Osteoblast (primary cell): Measurements from ENCODE around the gene DLG5. TPM values are rescaled to one million over a fixed set of nuclear protein-coding genes. Genes with fewer than 3 reads are reported as not detected.

Experiments used
- DNase-seq: peaks from one replicate; pipeline ENCODE4 v3.0.0; 2011; ENCODE audit warnings: low spot score, mixed read lengths; ENCODE audit not compliant: insufficient read length; ENCODE audit errors: missing footprints
- H2AFZ ChIP-seq: 2 replicates; pipeline ENCODE4 v1.6.0; 2011; ENCODE audit warnings: mild to moderate bottlenecking, low read length
- H3K27ac ChIP-seq: 2 replicates; pipeline ENCODE4 v1.5.1; 2011; ENCODE audit warnings: mild to moderate bottlenecking, low read depth, low read length, moderate library complexity
- H3K27me3 ChIP-seq: 2 replicates; pipeline ENCODE4 v1.6.0; 2012; ENCODE audit warnings: mild to moderate bottlenecking, control low read depth, inconsistent platforms, low read length, moderate library complexity; ENCODE audit not compliant: insufficient read depth
- H3K36me3 ChIP-seq: 2 replicates; pipeline ENCODE4 v1.5.1; 2011; ENCODE audit warnings: mild to moderate bottlenecking, low read length, control low read depth, moderate library complexity; ENCODE audit not compliant: insufficient read depth
- H3K4me1 ChIP-seq: 2 replicates; pipeline ENCODE4 v1.5.1; 2011; ENCODE audit warnings: mild to moderate bottlenecking, low read length, control low read depth, moderate library complexity; ENCODE audit not compliant: insufficient read depth
- H3K4me2 ChIP-seq: 2 replicates; pipeline ENCODE4 v1.6.0; 2011; ENCODE audit warnings: mild to moderate bottlenecking, low read length; ENCODE audit not compliant: insufficient read depth
- H3K4me3 ChIP-seq: fragments of 200-600 bp; sonication (generic); 3 replicates; pipeline ENCODE4 v1.5.1; 2012; ENCODE audit warnings: mild to moderate bottlenecking, low read length, inconsistent platforms; ENCODE audit not compliant: insufficient read depth
- H3K79me2 ChIP-seq: 2 replicates; pipeline ENCODE4 v1.6.0; 2012; ENCODE audit warnings: mild to moderate bottlenecking, low read length, control low read depth, inconsistent platforms; ENCODE audit not compliant: insufficient read depth
- H3K9me3 ChIP-seq: 2 replicates; pipeline ENCODE4 v1.5.1; 2011; ENCODE audit warnings: low read depth, low read length, control low read depth
- H4K20me1 ChIP-seq: 2 replicates; pipeline ENCODE4 v1.6.0; 2012; ENCODE audit warnings: mild to moderate bottlenecking, low read length, control low read depth; ENCODE audit not compliant: insufficient read depth
- total RNA-seq: library from RNA; depleted of rRNA; stranded (reverse); fragments of >200 nt; gene quantifications from 2 replicates; pipeline ENCODE4 v1.2.3, GENCODE V29; 2012
- TF ChIP-seq, protein P1 (sequence below): IDR thresholded peaks from 2 replicates; pipeline ENCODE4 v1.5.1; 2011; ENCODE audit warnings: mild to moderate bottlenecking, low read depth, low read length, moderate library complexity; ENCODE audit errors: extremely low read depth

The DLG5 gene
- total RNA-seq, 1 donor = 51.4 TPM

DNA sequence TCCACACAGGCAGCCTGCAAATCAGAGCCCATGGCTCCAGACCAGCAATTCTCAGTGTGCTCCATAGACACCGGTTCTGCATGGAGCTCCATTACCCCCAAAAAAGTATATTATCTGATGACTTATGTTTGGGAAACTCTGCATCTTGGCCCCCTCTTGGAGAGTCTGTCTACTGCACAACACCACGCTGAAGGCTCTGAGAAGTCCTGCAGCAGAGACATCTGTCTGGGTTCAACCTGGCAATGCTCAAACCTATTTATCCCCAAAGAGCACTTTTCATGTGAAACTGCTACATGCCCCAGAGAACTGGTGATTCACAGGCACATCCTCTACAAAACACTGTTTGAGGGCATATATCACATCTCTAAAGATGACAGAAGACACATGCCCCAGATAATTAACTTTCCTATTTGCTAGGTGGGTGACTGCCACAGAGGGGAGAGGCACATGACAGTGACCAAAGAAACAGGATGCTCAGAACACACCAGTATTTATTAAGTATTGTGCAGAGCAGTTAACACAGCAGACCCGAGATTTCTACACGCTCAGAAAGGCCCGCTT lies 83.8 kb downstream of the DLG5 start:
- Histone ChIP-seq H3K4me1 (peaks cover 26% of the 10 kb centered on the region), H3K36me3 (peaks cover 28% of the 10 kb centered on the region), H3K27ac (no peak overlapping the region), H3K27me3 (no peaks in the 10 kb centered on the region), H4K20me1 (peaks cover 6% of the 10 kb centered on the region), H3K79me2 (peaks cover 3% of the 10 kb centered on the region), H3K9me3 (no peaks in the 10 kb centered on the region), H3K4me2 (no peak overlapping the region), H2AFZ (no peak overlapping the region), H3K4me3 (no peak overlapping the region)
- DNase-seq = no peak
- TF ChIP-seq, protein P1, sequence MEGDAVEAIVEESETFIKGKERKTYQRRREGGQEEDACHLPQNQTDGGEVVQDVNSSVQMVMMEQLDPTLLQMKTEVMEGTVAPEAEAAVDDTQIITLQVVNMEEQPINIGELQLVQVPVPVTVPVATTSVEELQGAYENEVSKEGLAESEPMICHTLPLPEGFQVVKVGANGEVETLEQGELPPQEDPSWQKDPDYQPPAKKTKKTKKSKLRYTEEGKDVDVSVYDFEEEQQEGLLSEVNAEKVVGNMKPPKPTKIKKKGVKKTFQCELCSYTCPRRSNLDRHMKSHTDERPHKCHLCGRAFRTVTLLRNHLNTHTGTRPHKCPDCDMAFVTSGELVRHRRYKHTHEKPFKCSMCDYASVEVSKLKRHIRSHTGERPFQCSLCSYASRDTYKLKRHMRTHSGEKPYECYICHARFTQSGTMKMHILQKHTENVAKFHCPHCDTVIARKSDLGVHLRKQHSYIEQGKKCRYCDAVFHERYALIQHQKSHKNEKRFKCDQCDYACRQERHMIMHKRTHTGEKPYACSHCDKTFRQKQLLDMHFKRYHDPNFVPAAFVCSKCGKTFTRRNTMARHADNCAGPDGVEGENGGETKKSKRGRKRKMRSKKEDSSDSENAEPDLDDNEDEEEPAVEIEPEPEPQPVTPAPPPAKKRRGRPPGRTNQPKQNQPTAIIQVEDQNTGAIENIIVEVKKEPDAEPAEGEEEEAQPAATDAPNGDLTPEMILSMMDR = no peak

DNA sequence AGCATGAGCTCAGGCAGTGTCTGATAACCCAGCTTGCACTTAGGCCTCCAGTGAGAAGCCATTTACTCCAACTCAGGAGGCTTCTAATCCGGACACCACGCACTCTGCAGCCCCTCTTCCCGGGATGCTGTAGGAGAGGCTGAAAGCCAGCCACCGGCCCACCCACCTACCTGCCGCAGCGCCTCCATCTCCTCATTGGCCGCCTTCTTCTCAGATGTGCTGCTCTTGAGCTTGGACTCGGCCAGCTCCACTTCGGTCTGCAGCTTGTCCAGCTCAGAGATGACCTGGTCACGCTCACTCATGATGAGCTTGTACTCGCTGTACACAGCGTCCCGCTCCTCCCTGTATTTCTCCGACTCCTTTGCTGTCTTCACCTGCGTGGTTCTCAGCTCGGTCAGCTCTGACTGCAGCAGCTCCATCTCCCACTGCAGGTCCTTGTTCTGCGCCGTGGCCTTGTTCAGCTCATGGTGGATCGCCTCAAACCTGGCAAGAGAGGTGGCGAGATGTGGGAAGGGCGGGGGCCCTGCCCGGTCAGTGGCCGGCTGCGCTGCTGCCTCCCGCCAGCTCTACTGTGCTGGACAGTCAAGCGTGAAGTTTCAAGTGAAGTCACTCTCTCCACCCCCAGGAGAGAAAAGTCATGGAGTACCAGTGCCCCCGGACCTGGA lies 84.7 kb downstream of the DLG5 start:
- Histone ChIP-seq H3K27me3 (no peaks in the 10 kb centered on the region), H3K9me3 (no peaks in the 10 kb centered on the region), H3K79me2 (peaks cover 3% of the 10 kb centered on the region), H3K4me3 (no peak overlapping the region), H3K36me3 (peaks cover 23% of the 10 kb centered on the region), H4K20me1 (peaks cover 13% of the 10 kb centered on the region), H3K4me2 (no peak overlapping the region), H3K27ac (no peak overlapping the region), H3K4me1 (peaks cover 24% of the 10 kb centered on the region), H2AFZ (no peak overlapping the region)
- TF ChIP-seq, protein P1 = no peak
- DNase-seq = no peak

- Histone ChIP-seq H2AFZ (no peak overlapping the region), H3K4me2 (no peak overlapping the region), H3K36me3 (peaks cover 23% of the 10 kb centered on the region), H3K79me2 (no peaks in the 10 kb centered on the region), H3K27me3 (no peaks in the 10 kb centered on the region), H4K20me1 (peaks cover 20% of the 10 kb centered on the region), H3K4me3 (no peak overlapping the region), H3K9me3 (no peaks in the 10 kb centered on the region), H3K4me1 (peaks cover 16% of the 10 kb centered on the region), H3K27ac (no peak overlapping the region)
- no peak for DNase-seq
- TF ChIP-seq, protein P1 = no peak
Observed at GRCh38 chr10:77840636-77841035, 85.9 kb downstream of the DLG5 start.

GRCh38 chr10:77837925-77838595 lies 88.5 kb downstream of the DLG5 start:
- no peaks in the 10 kb centered on the region for H3K79me2 ChIP-seq
- H3K27me3 ChIP-seq = no peaks in the 10 kb centered on the region
- peaks cover 3% of the 10 kb centered on the region for H3K4me1 ChIP-seq
- H3K4me2 ChIP-seq = no peak overlapping the region
- TF ChIP-seq, protein P1 = no peak
- no peak overlapping the region for H2AFZ ChIP-seq
- H3K27ac ChIP-seq = peak overlapping the region; percentile 17
- H3K9me3 ChIP-seq = no peaks in the 10 kb centered on the region
- H4K20me1 ChIP-seq = peaks cover 24% of the 10 kb centered on the region
- DNase-seq = peak; percentile 47
- peaks cover 34% of the 10 kb centered on the region for H3K36me3 ChIP-seq
- no peak overlapping the region for H3K4me3 ChIP-seq
